ENCODE measurements around the gene STK35.
A peak's percentile ranks its signal among the peaks of the same experiment; 100 is the strongest.

The STK35 gene

GRCh38 chr20:2101057-2101864 lies at the start of gene STK35:
Gene STK35, plus strand, starts transcription at chr20:2101827. Its CDS starts 55 bp downstream, at chr20:2101882.
- peak; percentile 45 for DNase-seq

DNA sequence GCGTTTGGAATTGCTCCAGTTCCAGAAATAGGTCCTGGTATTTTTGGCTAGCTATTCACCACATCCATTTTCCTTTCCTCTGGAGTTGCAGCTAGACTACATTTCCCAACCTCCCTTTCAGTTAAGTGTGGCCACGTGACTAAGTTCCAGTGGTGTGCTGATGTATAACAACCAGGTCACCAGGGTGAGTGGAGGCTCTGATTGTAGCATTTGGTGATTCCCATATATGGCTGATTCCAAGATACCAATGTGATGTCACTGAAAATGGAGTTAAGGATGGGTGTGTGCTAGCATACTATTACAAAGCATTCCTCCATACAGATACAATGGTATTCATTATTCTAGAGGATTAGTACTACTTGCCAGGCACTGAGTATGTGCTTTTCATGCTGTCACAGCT lies 49.7 kb upstream of the STK35 start:
- DNase-seq = no peak

DNA sequence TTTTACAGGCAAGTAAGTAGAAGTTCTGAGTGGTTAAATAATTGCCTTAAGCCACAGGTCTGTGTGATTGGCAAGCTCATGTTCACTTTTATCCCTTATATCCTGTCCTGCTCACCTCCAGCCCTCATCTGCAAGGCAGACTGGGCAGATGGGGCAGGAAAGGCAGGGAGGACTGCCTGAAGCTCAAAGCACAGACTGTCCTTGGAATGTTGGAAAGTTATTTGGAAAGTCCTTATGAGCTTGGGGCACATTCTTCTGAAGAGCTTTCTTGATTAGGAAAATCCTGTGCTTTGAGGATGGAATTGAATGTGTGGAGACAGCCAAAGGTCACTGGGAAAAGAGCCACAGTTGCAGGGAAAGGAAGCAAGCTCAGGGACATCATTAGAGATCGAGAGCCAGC lies 48.9 kb upstream of the STK35 start:
- DNase-seq = no peak

DNA sequence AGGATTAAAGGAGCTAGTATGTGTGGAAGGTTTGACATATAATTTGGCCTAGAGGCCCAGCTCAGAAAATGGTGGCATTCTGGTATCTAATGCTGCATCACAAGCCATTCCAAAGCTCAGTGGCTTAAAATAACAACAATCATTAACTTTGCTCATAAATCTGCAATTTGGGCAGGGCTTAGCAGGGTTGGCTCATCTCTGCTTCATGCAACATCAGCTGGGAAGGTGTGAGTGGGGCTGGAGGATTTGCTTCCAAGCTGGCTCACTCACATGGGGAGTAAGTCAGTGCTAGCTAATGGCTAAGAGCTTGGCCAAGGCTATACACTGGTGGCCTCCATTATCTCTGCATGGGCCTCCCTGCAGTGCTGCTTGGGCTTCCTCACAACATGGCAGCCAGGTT lies 48.0 kb upstream of the STK35 start:
- no peak for DNase-seq

GRCh38 chr20:2054911-2055310 lies 46.7 kb upstream of the STK35 start:
- DNase-seq = no peak

- DNase-seq = no peak
Observed at GRCh38 chr20:2059411-2059810, 42.2 kb upstream of the STK35 start.

- no peak for DNase-seq
Observed at GRCh38 chr20:2065099-2065498, 36.5 kb upstream of the STK35 start.

- no peak for DNase-seq
Observed at GRCh38 chr20:2066461-2067122, 35.0 kb upstream of the STK35 start.

DNA sequence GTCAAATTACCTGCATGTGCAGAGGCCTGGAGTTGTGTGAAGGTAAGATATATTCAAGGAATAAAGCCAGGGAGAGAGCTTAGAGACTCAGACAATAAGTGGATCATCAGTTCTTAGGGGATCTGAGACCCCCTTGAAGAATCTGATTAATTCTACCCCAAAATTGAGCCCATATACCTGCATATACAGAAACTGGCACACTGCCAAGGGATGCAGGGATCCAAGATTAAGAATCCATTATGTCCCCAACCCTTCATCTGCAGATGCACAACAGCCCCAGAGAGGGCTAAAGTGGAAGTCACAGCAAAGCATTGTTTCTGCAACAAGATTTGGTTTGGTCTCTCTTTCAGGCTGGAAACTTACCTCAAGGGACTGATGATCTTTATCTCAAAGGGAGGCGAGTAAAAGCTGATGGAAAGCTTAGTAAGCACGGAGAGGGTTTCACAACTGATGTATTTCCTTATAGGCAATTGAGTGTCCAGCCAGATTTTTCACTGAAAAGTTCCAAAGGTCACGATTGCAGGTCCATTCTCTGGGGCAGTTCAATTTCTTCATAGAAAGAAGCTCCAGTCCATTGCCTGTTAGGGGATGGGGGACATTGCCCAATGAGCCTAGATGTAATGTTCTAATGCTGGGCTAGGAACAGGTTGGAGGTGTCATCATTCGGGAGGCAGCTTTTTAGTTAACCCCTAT lies 20.9 kb upstream of the STK35 start:
- DNase-seq = no peak

DNA sequence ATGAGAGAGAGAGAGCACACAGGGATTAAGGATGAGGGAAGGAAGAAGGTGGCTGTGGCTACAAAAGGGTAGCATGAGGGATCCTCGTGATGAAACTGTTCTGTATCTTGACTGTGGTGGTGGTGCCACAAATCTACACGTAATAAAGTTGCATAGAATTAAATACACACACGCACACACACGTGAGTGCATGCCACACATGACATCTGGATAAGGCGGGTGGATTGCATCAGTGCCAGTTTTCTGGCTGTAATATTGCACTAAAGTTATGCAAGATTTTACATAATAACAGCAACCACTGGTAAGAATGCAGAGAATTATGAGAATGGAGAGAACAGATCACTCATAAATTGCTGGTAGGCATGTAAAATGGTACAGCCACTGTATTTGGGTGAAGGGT lies 16.9 kb upstream of the STK35 start:
- no peak for DNase-seq

DNA sequence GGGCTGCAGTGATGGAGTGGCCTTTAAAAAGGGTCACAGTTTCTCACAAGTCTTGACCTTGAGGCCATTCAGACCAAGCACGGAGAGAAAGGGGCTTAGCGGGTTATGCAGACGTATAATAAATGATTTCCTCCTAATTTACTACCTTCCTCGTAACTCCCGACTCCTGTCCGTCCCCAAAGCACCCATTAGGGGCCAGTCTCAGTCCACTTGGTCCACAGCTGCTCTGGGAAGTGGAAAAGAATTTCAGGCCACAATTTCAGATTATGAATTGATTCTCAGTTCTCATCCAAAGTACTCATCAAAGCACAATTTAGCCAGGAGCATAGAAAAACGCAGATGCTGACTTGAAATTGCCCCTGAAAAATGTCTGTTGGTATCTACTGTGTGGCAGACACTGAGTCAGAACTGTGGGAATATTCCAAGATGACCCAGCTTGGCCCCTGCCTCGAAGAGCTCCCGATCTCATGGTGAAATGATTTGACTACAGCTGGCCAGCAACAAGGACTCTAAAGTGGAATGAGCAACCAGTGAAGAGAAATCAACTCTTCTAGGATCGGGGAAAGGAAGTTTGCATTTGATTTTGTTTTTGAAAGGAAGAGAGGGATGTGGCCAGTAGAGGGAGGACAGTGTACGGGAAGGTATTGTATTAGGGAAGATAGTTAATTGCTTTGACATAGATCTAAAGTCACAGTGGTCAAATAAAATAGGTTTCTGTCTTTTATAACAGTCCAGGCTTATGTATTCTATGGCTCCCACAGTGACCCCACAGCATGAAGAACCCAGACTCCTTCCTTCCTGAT lies 15.2 kb upstream of the STK35 start:
- no peak for DNase-seq

- DNase-seq = no peak
Observed at GRCh38 chr20:2086980-2087377, 14.6 kb upstream of the STK35 start.

- no peak for DNase-seq
Observed at GRCh38 chr20:2088891-2089290, 12.7 kb upstream of the STK35 start.

DNA sequence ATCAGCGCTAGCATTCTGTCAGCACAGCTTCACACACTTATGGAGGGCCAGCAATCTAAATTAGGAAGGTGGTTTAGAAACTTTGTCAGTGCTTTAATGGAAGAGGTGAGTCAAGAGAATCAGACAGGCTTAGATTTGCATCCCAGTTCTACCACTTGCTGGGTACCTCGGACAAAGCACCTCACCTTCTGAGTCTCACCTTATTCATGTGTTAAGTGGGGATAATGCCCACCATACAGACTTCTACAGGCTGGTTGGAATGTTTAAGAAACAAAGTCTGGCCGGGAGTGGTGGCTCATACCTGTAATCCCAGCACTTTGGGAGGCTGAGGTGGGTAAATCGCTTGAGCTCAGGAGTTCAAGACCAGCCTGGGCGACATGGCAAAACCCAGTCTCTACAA lies 12.2 kb upstream of the STK35 start:
- DNase-seq = no peak

DNA sequence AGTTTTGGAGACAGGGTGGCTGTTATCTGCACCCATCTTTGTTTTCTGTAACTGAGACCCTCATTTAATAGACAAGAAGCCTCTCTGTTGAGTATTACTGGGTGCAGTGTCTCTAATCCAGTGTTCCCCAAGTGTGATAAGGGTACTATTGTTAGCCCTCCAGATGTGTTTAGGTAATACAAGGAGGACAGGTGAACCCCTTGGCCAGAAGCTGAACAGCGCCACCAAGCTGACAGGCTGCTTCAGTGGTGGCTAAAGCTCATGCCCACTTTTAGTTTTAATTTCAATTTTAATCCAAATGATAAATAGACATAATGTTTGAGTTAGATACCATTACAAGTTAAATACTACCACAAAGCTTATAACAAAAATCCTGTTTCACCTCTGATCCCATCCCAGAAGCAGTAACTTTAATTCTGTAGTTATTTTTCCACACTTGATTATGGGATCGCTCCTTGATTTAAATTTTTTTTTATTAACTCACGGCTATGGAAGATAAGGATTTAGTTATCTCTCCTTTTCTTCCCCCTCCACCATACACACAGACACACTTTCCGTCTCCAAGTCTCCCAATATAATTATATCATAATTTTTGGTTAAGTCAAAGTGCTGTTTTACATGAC lies 8.4 kb upstream of the STK35 start:
- no peak for DNase-seq

GRCh38 chr20:2093883-2094282 lies 7.7 kb upstream of the STK35 start:
- no peak for DNase-seq

- peak; percentile 71 for DNase-seq
Observed at GRCh38 chr20:2101865-2102584, 398 bp downstream of the STK35 start.

DNA sequence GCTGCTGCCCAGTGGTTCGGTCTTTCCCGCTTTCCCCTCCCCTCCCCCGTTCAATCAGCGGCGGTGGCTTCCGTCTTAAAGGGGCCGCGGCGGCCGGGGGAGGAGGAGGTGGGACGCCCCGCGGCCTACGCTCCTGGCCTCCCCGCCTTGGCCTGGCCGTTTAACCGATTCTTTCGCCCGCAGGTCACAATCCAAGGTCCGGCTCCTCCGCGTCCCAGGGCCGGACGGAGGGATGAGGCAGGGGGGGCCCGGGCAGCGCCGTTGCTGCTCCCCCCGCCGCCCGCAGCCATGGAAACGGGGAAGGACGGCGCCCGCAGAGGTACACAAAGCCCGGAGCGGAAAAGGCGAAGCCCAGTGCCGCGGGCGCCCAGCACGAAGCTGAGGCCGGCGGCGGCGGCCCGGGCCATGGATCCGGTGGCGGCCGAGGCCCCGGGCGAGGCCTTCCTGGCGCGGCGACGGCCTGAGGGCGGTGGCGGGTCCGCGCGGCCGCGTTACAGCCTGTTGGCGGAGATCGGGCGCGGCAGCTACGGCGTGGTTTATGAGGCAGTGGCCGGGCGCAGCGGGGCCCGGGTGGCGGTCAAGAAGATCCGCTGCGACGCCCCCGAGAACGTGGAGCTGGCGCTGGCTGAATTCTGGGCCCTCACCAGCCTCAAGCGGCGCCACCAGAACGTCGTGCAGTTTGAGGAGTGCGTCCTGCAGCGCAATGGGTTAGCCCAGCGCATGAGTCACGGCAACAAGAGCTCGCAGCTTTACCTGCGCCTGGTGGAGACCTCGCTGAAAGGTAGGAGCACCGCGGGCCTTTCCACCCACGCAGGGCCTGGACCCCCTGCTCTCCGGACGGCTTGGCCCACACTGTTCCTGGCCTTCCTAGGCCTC lies 1.2 kb downstream of the STK35 start:
- DNase-seq = peak; percentile 71

- no peak for DNase-seq
Observed at GRCh38 chr20:2103461-2104153, 2.0 kb downstream of the STK35 start.

DNA sequence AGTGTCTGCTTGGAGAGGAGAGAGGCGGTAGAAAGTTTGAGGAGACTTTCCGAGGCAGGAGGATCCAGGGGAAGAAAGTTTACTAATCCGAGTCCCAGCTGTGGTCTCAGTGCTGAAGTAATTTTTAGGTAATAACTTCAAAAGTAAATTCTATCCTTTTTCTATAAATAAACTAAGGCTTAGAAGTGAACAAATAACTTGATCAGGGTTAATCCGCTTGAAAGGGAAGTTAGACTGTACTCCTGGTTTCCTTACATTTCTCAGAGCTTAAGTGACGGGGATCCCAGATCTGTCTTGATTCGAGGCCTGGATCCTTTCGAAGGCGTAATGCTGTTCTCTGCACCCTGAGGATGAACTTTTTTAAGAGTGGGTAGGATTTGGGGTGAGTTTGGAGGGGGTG lies 2.6 kb downstream of the STK35 start:
- no peak for DNase-seq
